22Rv1 (cell line): Measurements from ENCODE around the gene RFC2.

Source experiments
- CTCF ChIP-seq: fragments of 450-650 bp; IDR thresholded peaks from 2 replicates; pipeline ENCODE4 v1.5.1; 2017; ENCODE audit warnings: mild to moderate bottlenecking
- ZFX ChIP-seq: fragments of 450-650 bp; IDR thresholded peaks from 2 replicates; pipeline ENCODE4 v1.6.1; 2017; ENCODE audit warnings: antibody characterized with exemption, borderline replicate concordance

DNA sequence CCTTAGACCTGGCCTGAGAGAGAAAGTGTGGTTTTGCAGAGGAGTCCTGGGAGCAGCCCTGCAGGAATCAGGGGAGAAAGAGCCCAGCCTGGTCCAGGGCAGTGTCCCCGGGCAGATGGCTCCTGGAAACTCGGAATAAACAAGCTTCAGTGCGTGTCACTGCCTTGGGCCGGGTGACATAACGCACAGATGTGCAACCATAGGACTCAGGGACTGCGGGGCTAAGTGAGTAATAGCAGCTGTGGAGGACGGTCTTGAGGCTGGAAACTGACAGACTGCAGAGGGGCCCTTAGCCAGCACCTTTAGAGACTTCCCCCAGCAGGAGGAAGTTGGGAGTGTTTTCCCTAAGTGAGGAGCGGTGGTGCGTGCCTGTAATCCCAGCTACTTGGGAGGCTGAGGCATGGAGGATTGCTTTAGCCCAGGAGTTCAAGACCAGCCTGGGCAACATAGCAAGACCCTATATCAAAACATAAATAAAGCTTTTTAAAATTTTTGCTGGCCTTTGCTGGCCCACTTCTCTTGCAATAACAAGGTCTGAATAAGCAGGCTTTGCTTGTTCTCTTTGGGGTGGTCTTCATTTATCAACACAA is 29.8 kb upstream of the RFC2 start:
- TF ChIP-seq CTCF (no peak), ZFX (no peak)
